H4 (cell line): ENCODE results near the gene ELFN2. TPM values are rescaled to one million over a fixed set of nuclear protein-coding genes. Genes with fewer than 3 reads are reported as not detected.
"Not testable (repeated sequence)": the region's sequence is repeated elsewhere in the genome, so short reads cannot be mapped to it uniquely, and the experiment has no call there.

Experiments
- DNase-seq: peaks from one replicate; pipeline ENCODE4 v3.0.0-alpha.2; 2015; ENCODE audit warnings: low spot score
- total RNA-seq: library from RNA; depleted of rRNA; stranded (reverse); fragments of >200 nt; shearing (Covaris generic); gene quantifications from 2 replicates; pipeline ENCODE4 v1.2.3, GENCODE V29; 2014

Gene ELFN2
- total RNA-seq, 1 experiment from 2014 or later, result 0.29 TPM

DNA sequence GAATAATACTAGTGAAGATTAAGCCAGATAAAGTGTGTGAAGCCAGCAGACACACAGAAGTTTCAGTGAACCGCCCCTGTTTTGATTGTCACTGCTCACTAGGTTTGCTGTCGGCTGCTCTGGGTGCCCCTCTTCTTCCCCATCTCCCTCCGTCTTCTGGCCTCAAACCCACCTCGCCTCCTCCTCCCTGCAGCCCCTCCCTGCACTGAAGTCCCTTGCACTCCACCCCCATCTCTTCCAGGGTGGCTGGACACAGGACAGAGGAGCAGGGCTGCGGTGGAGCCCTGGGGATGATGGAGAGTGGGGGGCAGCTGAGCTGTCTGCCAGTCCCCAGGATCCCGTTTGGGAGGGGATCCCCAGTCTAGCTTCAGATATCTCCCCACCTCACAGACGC, 91.5 kb downstream of the ELFN2 start:
- DNase-seq, result no peak

DNA sequence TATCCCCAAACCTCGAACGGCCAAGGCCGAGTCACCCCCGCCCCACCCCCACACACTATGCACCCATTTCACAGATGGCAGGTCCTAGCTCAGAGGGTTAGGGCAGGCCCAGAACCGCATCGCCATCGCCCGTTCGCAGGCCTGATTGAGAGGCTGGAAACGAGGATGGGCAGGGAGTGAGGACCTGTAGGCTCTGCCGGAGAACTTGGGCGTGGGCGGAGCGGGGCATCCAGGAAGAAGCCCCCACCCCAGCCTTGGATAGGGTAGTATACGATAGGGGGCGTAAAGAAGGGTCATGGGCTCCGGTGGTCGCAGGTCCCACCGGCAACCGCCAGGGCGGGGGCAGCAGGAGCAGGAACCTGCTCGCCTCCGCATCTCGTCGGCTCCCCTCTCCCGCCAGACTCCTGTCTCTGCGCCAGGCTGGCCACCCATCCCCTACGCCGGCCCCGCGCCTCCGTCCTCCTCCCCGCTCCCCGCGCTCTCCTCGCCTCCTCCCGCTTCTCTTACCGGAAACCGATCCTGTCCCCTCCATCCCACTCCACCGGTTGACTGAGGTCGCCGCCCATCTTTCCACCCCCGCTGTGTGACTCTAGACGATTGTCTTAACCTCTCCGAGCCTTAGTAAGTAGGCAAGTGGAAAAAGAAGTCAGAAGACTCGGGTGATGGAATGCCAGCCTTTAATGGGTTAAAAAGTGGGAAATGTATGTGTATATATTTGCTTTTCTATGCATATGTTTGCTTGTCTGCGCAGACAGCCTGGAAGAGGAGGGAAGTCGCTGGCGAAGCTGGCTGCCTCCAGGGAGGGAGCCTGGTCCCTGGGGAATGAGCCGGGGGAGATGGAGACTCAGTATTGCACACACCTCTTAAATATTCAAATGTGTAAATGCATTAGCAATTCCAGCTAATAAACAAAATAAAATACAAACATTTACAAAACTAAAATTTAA, 92.1 kb downstream of the ELFN2 start:
- no peak for DNase-seq

DNA sequence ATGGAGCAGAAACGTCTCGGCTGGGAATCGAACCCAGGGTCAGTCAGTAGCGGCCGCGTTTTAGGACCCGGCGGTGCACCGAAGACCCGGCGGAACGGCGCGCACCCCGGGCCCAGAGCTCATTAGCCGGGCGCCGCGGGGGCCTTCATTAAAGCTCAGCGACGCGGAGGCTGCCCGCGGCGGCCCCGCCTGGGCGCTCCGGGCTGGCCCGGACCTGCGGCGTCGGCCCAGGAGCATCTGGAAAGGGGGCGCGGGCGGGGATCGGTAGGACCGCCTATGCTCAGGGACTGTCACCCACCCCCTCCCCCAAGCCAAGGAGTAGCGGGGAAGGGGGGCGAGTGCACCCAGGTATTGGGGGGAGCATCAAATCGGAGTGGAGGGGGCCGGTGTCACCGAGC, 92.8 kb downstream of the ELFN2 start:
- DNase-seq, result no peak

DNA sequence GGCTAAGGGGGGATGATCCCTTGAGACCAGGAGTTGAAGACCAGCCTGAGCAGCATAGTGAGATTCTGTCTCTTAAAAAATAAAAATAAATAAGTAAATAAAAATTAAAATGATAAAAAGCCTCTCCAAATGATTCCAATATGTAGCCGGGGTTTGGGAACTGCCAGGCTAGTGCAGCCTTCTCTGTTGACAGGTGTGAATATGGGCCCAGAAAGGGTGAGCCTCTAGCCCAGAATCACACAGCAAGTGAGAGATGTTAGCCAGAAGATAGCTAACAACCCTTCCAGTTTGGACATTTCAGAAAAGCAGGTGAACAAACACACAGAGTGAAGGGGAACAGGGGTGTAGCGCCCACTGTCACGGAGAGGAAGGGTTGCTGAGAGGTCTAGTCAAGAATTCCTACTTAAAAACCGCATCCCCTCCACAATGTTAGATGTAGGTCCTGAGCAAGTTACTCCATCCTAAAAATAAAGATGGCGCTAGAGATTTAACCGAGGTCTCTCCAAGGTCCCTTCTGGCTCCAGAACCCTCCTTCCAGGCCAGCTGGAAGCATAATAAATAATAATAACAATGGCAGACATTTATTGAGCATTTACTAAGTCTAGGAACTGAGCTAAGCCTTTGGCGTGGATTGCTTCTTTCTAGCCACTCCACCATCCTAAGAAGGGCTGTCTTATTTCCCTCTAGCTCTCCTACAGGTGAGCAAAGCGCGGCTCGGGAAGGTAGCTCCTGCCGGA, 93.4 kb downstream of the ELFN2 start:
- DNase-seq, result no peak

DNA sequence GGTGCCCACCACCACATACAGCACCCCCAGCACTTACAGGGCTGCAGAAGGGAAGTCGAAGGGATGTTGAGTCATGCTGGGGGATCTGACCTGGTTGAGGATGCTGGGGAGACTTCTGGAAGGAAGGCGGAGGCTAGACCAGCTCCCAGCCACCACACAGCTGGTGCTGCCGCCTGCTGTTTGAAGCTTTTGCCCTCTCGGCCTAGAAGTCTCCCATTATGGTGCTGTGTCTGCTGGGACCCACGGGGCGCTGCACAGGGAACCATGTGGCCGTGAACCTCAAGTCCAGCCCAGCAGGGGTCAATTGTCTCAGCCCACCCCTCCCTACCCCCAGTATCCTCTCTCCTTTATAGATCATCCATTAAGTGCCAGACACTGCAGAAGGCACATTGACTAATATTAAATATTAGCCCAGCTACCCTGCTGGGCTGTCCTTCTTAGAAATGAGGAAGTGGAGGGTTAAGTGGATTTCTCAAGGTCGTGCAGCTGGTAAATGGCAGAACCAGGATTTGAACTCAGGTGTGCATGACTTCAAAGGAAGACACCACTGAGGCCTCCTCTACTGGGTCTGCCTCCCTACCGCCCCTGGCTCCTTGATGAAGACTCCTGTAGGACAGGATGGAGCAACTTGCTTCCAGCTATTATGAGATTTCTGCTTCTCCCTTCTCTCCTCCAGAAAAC, 95.3 kb downstream of the ELFN2 start:
- no peak for DNase-seq

DNA sequence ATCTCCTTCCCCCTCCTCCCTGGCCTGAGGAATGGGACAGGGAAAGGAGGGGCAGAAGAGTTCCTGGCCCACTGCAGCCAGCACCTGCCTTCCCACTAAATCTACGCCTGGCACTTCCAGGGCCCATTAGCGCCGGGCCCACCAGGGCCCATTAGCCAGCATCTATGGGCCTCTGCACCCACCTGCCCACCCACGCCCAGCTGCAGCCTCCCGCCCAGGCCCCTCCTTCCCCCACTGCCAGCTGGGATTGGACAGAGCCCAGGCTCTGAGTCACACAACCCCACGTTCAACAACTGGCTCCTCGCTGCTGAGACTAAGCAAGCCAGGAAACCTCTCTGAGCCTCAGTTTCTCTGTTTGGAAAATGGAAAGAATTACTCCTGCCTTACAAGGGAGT, 96.2 kb downstream of the ELFN2 start:
- DNase-seq, result no peak

DNA sequence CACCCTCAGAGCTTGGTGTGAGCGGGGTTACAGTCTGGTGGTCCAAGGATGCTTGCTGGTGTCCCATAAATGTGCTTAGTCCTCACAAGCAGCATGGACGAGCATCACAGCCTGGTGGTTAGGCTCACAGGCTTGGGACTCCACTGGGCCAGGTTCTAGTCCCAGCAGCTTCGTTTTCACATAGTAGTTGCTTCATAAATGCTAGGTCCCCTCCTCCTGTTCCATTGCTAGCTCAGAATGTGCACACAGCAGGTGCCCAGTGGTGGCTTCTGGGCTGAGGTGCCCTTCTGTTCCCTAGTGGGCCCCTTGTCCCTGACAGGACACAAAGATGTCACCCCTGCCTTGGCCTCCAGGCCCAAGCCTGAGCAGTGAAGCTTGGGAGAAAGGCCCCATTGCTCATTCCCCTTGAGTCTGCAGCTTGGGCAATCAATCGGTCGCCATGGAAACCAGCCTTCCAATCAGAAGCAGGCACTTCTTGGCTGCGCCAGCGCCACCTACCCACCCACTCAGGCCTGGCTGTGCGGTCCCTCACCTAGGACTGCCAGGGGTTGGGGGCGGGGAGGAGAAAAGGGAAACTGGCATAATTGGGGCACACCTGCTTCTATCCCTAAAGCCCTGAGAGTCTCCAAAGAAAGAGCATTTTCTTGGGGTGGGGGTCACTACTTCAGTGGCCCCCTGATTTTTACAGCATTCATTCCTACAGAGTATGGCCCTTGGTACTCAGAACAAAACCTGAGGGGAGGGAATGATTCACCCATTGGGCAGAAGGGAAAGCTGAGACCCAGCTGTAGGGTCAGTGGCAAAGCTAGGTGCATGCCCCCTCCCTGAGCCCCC, 96.9 kb downstream of the ELFN2 start:
- DNase-seq, result peak; percentile 80

DNA sequence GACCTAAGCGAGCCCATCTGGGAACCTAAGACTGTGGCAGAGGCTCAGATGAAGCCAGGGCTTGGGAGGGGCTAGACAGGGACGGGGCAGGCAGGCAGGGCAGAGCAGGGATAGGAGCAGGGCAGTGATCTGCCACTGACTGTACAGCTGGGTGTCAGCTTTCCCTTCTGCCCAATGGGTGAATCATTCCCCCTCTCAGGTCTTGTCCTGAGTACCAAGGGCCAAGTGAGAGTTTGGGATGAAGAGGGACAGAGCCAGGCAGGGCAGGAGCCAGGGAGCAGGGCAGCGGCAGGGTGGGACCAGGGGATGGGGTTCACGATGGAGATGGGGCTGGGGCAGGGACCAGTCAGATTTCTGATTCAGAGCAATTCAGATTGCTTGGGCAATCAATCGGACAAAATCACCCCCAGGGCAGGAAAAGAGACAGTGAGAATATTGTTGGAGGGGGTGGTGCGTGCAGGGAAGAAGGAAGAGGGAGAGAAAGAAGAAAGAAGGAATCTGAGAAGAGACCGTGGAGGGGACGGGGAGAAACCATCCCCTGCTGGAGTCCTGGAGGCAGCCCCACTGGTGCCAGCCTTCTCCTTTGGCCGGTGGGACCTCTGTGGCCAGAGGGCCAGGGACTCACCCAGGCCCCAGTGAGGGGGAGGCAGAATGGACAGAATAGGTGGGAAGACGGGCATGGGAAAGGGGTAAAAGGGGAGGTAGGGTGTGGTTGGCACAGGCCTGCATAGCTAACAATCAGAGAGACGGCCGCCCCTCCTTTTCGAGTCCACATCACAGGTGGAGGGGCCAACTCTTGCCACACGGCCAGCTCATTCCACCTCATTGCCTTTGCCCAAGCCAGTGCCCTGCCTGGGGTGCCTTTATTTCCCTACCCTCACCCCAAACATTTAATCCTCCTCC, 97.8 kb downstream of the ELFN2 start:
- no peak for DNase-seq

DNA sequence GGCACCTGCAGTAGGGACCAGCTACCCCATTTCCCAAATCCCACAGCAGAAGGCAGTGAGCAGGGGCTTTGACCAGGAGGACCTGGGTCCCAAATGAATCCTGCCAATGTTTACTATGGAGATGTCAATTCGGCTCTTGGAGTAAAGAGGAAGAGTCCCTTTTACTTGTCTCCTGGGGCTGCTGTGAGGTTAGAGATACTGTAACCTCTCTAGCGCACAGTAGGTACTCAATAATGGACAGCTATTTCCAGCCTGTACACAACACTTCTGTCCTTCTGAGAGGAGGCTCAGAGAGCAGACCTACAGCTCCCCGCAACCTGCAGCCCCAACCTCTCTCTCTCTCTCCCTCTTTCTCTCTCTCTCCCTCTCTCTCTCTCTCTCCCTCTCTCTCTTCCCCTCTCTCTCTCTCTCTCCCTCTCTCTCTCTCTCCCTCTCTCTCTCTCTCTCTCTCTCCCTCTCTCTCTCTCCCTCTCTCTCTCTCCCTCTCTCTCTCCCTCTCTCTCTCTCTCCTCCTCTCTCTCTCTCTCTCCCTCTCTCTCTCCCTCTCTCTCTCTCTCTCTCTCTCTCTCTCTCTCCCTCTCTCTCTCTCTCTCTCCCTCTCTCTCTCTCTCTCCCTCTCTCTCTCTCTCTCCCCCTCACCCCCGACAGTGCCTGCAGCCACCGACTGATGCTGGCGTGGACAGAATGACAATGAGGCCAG, 98.6 kb downstream of the ELFN2 start:
- DNase-seq, result not testable (repeated sequence)

DNA sequence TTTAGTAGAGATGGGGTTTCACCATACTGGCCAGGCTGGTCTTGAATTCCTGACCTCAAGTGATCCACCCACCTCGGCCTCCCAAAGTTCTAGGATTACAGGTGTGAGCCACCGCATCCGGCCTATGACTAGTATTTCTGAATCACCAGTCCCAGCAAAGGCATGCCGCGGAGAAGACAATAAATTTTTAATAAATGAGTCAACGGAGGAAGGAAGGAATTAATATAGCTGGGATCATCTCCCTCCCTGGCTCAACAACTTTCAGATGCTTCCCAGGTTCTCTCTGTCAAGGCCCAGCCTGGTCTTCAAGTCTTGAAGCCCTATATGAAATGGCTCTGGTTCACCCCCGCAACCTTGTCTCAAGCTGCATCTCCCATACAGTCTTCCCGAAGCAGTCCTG, 99.3 kb downstream of the ELFN2 start:
- DNase-seq, result no peak

DNA sequence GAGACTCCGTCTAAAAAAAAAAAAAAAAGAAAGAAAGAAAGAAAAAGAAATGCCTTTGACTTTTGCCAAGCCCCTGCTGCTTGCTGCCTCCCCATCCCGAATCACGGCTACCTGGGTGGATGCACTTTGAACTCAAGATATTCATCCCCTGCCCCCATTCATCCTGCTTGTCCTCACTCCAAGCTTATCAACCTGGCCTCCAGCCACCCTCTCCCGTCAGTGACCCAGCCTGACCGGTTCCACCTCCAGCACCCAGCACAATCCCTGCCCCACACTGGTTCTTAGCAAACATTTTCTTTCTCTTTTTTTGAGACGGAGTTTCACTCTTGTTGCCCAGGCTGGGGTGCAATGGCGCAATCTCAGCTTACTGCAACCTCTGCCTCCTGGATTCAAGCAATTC, 100.6 kb downstream of the ELFN2 start:
- DNase-seq, result no peak

DNA sequence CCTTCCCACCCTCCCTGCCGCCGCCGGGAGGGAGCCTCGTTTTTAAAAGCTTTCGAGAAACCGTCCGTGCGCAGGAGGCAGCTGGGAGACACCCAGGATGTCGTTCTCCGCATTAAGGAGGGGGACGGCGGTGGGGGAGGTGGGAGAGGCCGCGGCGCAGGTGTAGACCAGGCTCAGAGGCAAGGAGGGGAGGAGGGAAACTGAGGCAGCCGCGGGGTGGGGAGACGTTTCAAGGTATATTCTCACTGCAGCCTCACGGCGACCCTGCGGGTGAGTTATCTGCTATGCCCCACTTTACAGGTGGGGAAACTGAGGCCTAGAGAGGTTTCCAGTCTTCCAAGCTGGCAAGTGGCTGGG, 102.3 kb downstream of the ELFN2 start:
- no peak for DNase-seq

DNA sequence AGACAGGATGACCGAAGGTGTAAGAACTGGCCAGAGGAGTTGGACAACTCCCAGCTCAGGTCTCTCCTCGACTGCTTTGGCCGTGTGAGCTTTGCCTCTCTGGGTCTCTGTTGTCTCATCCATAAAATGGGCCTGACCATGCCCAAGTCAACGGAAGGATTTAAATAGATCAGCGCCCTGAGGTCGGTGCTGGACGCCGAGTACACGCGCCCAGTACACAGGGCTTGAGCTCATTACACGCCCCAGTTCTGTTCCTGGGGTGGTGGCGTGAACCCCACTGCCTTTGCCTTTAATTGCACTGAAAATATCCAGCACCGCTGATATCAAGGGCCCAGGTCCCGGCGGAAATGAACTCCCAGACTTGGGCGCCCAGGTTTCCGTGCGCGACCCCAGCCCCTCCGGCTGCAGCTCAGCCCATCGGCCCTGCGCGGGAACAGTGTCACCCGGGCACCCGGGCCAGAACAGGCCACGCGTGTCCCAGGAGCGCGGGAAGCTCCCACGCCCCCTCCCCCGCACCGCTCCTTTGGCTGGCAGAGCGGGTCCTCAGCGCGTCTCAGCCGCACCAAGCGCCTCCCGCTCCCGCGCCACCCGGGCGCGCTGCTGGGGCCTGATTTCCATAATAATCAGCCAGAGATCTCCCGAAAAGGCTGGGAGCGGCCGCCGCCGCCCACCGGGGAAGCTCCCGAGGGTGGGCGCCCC, 102.8 kb downstream of the ELFN2 start:
- DNase-seq, result no peak

DNA sequence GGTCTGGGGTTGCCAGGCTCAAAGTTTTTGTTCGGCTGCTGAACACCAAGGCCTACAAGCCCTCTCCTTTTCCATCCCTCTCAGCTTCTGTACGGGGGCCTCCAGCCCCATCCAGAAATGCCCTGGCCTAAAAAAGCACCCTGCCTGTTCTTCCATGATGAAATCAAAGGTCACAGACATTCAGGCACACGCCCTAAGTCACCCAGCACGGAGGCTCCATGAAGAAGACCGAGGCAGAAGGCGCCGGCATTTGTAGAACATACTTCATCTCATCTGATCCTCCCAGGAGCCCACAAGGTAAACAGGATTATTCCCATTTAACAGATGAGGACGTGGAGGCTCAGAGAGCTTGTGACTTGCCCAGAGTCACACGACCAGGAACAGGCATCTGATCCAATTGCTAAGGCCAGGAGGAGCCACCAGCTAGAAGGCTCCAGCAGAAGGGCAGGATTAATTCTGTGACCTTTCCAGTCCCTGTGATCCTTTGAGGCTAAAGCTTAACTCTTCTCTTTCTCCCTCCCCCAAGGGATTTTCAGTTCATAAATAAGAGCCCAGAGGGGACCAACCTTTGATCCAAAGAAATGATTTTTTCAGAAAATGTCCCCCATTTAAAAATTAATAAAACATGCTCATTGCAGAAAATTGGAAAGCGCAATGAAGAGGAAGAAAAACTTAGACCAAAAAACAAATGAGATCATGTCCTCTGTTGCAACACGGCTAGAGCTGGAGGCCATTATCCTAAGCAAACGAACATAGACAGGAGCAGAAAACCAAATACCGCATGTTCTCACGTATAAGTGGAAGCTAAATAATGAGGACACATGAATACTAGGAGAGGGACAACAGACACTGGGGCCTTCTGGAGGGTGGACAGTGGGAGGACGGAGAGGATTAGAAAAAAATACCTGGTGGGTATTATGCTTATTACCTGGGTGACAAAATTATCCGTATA, 106.3 kb downstream of the ELFN2 start:
- DNase-seq, result no peak

DNA sequence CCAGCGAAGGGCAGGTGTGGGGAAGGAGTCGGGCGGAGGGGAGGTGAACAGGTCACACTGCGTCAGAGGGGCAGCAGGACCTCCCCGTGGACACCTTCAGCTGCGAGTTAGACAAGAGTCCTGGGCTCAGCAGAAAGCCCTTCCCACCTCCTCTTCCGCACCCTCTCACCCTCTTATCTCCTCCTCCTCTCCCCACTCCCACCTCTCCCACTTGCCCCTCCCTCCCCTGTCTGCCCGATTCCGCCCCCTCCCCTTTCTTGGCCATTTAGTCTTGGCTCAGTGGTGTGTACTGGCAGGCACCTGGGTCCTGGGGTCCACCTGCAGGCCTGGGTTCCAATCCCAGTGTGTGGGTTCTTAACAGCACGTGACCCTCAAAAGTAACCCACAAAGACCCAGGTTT, 107.8 kb downstream of the ELFN2 start:
- DNase-seq, result no peak

DNA sequence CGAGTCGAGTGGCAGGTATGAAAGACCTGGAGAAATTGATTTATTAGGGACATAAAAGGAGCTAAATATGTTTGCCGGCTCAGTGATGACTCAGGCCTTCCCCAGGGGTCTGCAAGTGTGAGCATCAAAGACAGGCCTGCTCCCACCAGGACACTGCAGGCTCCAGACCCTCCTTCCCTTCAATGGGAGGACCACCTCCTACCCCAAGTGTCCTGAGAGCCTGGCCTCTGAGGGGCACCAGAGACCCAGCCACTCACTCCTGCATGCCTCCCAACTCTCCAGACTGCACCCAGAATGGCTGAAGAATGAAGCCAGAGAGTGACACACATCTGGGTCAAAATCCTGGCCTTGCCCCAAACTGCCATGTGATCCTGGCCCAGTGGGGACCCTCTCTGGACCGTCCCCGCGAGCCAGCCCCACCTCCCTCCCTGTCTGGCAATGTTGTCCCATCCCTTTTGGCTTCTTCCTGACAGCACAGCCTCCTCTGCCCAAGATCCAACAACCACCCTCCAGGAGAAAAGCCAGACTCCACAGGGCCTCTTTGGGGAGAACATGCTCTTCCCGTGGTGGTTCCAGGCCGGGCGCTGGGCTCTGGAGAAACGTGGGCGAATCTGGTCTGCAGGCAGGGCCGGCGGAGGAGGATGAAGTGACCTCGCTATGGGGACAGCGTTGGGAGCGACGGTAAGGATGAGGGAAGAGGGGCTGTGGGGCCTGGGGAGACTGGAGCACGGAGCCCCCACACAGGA, 108.7 kb downstream of the ELFN2 start:
- DNase-seq, result no peak
